Hematopoietic multipotent progenitor cell treated with erythropoietin and hydrocortisone succinate and interleukin-3 and kit ligand, for 6 days (in vitro differentiated cells): ENCODE results near the gene PLEKHA6.

Source experiments
- DNase-seq: peaks from one replicate; pipeline ENCODE4 v3.0.0-alpha.2; 2015

Gene PLEKHA6

DNA sequence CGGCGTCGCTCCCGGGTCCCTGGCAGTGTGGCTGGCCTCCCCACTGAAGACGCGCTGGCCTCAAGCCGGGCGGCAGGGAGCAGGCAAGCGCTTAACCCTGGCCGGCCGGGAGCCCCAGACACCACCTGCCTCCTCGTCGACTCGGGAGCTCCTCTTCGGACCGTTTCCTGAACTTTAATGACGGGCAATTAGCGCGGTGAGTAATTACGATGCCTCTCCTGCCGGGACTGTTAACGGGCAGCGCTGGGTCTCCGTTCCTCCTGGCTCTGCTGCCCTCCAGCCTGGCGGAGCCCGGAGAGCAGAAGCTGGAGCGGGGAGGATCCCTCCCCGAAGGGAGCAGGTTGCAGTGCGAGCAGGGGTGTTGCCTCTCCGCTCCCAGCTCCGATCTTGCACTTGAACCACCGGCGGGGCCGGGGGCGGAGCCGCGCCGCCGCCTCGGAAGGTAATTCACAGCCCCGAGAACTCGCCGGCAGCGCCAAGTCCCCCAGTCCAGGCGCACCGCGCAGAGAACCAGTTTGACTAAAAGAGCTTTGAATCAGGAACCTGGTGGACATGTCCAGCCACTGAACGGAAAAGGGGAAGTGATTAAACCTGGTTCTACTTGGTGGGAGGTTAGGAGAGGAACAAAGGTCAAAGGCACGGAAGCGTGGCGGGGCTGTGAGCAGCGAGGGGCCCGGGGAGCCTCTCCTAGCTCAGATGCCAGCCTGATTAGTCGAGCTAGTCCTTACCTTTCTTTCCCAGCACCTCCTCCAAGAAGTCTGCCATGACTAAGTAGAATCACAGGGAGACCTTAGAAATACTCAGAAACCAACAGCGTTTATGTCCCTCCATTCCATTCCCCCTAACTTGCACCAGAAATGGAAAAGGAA is 18.3 kb upstream of the PLEKHA6 start:
- DNase-seq = peak; percentile 44

GRCh38 chr1:204376919-204377799 is 17.4 kb upstream of the PLEKHA6 start:
- no peak for DNase-seq

DNA sequence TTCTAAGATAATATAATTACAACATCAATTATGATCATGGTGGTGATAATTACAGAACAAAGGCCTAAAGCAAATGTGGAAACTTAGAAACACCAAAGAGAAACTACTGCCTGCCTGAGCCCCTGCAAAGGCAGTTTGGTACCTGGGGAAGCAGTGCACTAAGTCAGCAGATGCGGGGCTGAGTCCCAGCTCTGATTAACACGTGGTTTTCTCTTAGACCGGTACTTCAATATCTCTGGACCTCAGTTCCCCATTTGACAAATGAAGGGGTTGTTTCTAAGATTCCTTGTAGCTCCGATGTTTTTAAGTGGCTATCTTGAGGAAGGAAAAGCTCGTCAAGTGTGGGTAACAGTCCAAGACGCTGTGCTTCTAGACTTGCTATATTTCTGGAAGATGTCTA is 16.7 kb upstream of the PLEKHA6 start:
- no peak for DNase-seq

DNA sequence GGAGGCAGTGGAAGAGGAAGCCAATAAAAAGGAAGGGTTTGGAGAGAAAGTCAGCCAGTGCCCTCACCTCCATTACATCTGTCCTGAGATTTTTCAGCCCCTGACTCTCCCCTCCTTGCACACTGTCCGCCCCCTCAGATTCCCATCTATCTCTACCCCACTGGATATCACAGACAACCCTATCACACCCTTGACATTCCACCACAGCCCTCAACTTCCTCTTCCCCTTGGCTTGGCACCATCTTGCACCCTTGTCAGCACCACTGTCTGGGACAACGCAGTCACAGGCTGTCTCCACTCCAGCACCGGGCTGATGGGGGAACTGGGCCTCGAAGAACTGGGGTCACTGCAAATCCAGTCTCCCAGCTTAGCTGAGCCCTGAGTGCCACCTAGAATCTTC is 14.2 kb upstream of the PLEKHA6 start:
- DNase-seq = no peak

GRCh38 chr1:204370176-204370575 is 10.4 kb upstream of the PLEKHA6 start:
- DNase-seq = no peak

DNA sequence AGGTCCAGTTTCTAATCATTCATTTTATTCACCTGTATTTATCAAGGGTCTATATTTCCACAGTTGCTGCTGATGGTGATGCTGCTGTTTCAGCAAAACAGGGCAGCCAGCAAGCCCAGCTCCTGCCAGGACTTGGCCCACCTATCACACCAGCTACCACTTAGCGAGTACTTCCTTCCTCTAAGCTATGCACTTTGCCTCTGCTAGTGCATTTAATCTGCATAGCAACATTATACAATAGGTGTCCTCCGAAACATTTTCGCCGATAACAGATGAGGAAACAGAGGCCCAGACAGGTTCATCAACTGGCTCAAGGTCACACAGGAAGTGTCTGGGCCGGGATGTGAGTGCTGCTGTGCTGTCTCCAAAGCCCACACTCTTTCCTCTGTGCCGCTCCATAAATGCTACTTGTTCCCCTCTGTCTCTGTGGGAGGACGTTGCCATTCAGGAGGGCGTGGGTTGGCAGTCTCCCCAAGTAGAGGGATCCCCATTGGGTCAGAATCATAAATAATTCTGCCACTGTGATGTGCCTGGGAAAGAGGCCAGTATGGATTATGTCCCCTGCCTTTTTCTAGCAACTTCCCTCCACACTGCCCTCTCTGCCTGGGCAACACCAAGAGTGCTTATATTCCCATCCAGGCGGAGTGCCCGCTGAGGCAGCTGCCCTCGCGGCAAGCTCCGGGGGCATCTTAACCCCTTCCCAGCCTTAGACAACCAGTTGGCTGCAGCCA is 9.4 kb upstream of the PLEKHA6 start:
- no peak for DNase-seq

DNA sequence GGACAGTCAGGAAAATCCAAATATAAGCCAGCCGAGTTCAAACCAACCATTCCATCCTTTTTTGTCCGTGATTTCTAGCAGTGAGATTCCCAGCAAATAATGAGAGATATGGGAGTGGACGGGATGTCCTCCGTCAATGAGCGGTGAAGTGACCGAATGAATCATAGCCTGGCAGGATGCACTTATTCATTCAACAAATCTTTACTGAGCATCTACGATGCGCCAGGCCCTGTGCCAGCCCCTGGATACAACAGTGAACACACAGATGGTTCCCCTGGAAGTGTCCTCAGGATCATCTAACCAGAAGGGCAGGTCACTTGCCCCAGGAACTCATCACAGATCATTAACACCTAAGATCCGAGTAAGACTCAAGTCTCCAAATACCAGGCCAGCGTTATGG is 8.2 kb upstream of the PLEKHA6 start:
- DNase-seq = no peak

GRCh38 chr1:204367193-204367858 is 7.6 kb upstream of the PLEKHA6 start:
- DNase-seq = no peak

DNA sequence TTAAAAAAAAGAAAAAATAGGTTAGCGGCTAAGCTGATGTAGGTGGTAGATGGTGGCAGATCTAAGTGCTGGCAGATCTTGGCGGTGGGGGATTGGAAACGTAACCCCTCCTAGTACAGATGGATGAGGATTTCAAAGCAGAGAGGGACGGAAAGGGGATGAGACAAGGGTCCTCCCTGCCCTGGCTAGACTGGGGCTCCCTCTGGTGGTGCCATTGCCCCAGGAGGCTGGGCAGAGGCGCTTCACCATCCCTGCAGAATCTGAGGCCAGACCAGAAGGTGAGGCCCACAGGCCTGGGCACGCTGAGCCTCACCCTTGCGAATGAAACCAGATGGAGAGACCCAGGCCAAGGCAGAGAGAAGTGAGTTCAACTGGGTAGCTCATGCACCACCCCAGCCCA is 7.0 kb upstream of the PLEKHA6 start:
- DNase-seq = no peak

DNA sequence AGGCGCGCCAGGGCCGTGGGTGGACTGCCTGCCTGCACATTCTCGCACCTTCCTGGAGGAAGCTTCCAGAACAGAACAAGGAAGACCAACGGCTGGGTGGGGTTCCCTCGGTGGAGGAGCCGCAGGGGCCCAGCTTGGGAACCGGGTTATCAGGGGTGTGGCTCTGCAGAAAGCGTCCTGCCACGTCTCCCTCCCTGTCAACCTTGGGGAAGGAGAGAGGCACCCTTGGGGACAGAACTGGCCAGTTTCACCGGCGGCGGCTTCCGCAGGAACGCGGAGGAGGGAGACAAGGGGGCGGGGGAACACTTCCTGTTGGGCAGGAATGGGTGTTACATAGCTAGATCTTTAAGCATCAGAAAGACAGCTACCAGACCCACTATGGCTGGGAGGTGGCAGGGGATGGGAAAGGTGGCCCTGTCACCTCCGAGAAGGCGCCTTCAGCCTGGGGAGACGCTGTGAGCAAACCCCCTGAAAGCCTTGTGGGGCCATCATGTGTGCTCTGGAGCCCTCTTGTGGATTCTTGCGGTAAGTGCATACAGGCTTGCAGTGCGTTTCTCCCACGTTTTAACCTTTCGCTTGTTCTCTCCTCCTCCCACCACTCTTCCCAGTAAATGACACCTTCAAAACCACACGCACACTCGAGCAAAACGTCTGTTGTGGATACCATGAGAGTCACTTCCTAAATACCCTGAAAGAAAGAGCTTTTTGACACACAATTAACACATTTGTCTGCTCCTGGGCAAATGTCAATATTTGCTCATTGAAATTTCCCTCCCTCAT is 3.8 kb upstream of the PLEKHA6 start:
- peak; percentile 91 for DNase-seq

DNA sequence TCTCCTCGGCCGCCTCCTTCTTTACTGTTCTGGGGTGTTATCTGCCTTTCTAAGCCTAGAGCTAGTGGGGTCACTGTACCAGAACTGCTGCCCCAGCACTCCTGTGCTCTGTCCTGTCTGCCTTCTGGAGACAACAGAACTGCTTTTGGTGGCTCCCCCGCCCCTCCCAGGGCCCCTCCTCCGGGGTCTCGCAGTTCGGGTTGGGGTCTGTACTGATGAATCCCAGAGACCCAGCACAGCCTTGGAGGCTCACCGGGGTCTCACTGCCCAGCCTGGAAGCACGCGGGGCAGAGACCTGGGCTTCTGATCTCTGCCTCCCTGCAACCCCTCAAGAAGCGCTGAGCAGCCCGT is 3.2 kb upstream of the PLEKHA6 start:
- DNase-seq = no peak

- DNase-seq = no peak
These were observed 2.1 kb upstream of the PLEKHA6 start for GRCh38 chr1:204361781-204362180.

DNA sequence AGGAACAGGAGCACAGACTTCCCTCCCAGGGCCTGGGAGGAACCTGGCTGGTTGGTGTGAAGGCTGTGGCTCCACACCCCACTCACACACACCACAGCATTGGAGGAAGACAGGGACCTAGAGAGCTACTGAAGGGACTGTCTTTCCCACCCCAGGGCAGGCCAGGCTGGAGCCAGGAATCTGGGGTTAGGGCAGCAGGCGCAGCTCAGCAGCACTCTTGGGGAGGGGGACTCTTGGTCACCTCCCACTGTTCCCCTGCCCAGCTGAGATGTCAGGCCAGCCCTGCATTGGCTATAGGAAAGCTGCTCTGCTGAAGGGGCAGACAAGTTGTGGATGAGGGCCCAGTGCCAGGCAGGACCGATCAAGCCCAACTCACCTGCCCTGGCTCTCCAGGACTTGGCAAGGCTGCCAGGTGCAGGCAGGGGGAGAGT is 1.6 kb upstream of the PLEKHA6 start:
- no peak for DNase-seq

DNA sequence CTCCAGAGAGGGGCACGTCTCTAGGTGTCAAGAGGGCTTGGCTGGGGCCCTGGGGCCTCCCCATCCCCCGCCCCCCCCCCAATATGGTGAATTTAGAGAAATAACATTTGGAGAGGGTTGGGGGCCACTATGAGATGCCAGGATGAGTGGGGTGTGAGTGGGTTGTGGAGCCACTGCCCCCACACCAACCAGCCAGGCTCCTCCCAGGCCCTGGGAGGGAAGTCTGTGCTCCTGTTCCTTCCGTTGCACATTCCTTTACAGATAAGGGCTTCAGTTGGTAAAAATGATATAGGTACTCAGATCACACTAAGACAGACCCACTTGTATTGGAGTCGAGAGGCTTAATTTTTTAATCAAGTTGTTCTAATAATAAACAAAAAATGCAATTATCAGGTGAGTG is 585 bp upstream of the PLEKHA6 start:
- no peak for DNase-seq

DNA sequence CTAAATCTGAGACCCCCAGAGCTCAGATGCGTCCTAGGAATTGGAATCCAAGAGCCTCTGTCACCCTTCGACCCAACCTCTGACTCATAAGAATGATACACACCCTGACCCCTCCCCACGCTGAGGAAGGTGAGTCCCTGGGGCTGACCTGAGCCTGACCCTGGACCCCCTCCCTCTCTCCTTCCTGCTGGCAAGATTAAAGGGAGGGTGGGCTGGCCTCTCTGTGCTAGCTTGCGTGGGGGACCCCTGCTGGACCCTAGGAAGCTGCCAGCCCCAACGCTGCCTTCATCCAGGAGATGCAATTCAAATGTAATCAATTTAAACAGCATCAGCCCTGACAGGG is 627 bp downstream of the PLEKHA6 start:
- no peak for DNase-seq

GRCh38 chr1:204358605-204359004 is 1.1 kb downstream of the PLEKHA6 start:
- no peak for DNase-seq

DNA sequence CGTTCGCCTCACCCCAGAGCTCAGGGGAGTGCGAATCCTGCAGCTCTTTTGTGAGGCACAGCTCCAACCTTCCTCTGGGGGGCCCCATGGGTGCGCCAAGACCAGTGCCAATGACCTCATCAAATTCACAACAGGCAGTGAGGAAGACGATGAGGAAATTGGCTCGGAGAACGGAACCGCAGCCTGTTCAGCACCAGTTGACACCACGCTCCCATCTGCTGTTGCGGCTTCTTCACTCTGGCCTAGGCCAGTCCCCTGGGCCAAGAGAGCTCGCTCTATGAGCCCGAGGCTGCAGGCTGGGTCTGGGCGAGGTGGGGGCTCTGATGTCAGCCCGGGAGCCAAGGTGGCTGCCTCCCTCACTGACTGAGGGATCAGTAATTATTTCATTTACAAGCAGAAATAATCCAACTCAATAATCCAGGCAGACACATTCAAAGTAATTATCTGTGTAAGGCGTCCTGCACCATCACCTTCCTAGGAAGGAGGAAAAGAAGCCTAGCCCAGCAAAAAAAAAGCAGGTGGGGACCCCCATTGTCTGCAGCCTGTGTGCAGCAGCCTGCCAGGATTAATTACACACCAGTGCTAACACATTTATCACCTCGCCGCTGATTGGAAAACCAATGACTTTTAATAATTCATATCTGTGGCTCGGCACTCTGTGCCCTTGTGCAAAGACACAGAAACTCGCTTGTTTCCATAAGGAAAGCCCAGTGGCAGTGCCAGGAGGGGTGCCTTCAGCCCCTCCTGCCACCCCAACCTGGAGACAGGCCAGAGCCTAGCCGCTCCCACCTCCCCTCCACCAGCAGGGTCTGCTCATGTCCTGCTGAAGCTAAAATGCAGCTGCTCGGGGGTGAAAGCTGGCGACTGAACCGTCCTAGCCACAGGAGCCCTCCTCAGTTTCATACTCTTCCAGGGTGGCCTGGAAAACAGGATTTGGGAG is 1.9 kb downstream of the PLEKHA6 start:
- peak; percentile 52 for DNase-seq

DNA sequence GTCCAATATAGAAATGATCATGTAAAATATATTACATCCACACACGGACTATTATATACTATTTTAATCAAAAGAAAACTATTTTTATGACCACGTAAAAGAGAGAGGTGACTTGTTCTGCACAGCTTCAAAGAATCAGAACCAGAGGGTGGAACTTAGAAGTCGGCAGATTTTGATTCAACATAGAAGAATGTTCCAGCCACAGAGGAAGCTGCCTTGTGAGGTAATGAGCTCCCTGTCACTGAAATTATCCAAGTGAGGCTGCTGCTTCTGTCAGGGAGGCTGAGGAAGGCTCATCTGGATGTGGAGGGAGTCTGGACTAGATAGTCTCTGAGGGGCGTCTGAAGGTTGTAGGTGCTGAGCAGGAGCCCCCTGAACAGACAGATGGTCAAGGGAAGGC is 2.7 kb downstream of the PLEKHA6 start:
- DNase-seq = no peak

GRCh38 chr1:204355913-204356312 is 3.8 kb downstream of the PLEKHA6 start:
- DNase-seq = no peak

GRCh38 chr1:204354579-204354978 is 5.2 kb downstream of the PLEKHA6 start:
- DNase-seq = no peak
